Measurements from ENCODE around the gene SLC45A1.
"Not testable (repeated sequence)": the region's sequence is repeated elsewhere in the genome, so short reads cannot be mapped to it uniquely, and the experiment has no call there.

SLC45A1 gene

GRCh38 chr1:8317647-8318381, at the start of gene SLC45A1:
Gene SLC45A1, plus strand, starts transcription at chr1:8318114. Its CDS starts 6,216 bp downstream, at chr1:8324330.
- DNase-seq = no peak

- no peak for DNase-seq
Observed at GRCh38 chr1:8273036-8273435, 44.9 kb upstream of the SLC45A1 start.

- no peak for DNase-seq
Observed at GRCh38 chr1:8274352-8274751, 43.6 kb upstream of the SLC45A1 start.

- no peak for DNase-seq
Observed at GRCh38 chr1:8276173-8276914, 41.6 kb upstream of the SLC45A1 start.

GRCh38 chr1:8276932-8277331, 41.0 kb upstream of the SLC45A1 start:
- DNase-seq = no peak

- DNase-seq = not testable (repeated sequence)
Observed at GRCh38 chr1:8278677-8279076, 39.2 kb upstream of the SLC45A1 start.

GRCh38 chr1:8281843-8282509, 35.9 kb upstream of the SLC45A1 start:
- DNase-seq = no peak

GRCh38 chr1:8283058-8283884, 34.6 kb upstream of the SLC45A1 start:
- no peak for DNase-seq

GRCh38 chr1:8284127-8284526, 33.8 kb upstream of the SLC45A1 start:
- DNase-seq = no peak

- no peak for DNase-seq
Observed at GRCh38 chr1:8285103-8285502, 32.8 kb upstream of the SLC45A1 start.

- no peak for DNase-seq
Observed at GRCh38 chr1:8285965-8286364, 31.9 kb upstream of the SLC45A1 start.

- no peak for DNase-seq
Observed at GRCh38 chr1:8293118-8293517, 24.8 kb upstream of the SLC45A1 start.

- DNase-seq = no peak
Observed at GRCh38 chr1:8293641-8294169, 24.2 kb upstream of the SLC45A1 start.

GRCh38 chr1:8294170-8294697, 23.7 kb upstream of the SLC45A1 start:
- DNase-seq = no peak

GRCh38 chr1:8297245-8297644, 20.7 kb upstream of the SLC45A1 start:
- no peak for DNase-seq

- DNase-seq = no peak
Observed at GRCh38 chr1:8299963-8300362, 18.0 kb upstream of the SLC45A1 start.

GRCh38 chr1:8302081-8302956, 15.6 kb upstream of the SLC45A1 start:
- DNase-seq = no peak

GRCh38 chr1:8303141-8303540, 14.8 kb upstream of the SLC45A1 start:
- no peak for DNase-seq

- DNase-seq = no peak
Observed at GRCh38 chr1:8303876-8304275, 14.0 kb upstream of the SLC45A1 start.

- DNase-seq = no peak
Observed at GRCh38 chr1:8307628-8308027, 10.3 kb upstream of the SLC45A1 start.

GRCh38 chr1:8311068-8311718, 6.7 kb upstream of the SLC45A1 start:
- DNase-seq = no peak

All from NCI-H187 treated with DMSO at 0.1 percent for 48 hours (cell line).